NCI-H69 (cell line): ENCODE results near the gene COPS8.
A peak's percentile ranks its signal among the peaks of the same experiment; 100 is the strongest.

Experiments used
- DNase-seq: peaks from one replicate; lab custom pipeline; 2025; lab: John Stamatoyannopoulos, UW

The COPS8 gene

GRCh38 chr2:237064203-237065070, 21.3 kb upstream of the COPS8 start:
- no peak for DNase-seq

DNA sequence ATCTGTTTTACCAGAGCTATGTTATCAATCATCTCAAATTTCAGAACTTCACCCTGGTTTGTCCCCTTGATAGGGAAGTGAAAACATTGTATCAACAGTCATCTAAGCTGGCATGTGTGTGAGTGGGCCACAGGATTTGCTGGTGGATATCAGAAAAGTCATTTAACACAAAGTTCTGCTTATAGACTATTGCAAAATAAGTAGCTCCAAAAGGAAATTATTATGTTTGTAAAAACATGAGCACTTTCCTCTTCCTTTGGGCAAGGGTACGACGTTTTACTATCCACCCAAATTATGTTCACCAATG, 20.7 kb upstream of the COPS8 start:
- no peak for DNase-seq

- DNase-seq: no peak
Observed at GRCh38 chr2:237066396-237066795, 19.3 kb upstream of the COPS8 start.

DNA sequence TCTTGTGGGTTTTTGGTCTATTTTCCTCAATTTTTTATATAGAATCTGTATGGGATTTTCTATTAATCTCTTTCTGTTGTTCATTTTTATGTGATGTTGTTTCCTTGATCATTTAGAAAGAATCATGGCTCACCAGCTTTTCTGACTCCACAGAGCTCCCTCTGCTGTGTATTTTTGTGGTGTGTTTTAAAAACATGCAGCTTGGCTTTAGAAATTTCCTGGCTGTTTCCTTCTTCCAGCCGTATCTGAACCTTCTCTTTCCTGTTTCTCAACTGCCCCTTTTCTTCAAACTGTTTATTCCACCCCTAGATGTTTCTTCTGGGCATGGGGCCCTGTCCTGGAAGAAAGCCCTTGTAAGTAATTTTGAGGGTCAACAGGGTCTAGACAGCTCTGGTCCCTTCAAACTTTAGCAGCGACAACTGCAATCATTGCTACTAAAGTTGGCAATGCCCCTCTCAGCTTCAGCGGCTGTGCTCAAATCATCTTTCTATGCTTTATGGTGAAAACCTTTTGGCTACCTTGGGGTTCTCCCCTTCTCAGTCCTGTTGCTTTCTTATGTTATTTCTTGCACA, 17.6 kb upstream of the COPS8 start:
- no peak for DNase-seq

DNA sequence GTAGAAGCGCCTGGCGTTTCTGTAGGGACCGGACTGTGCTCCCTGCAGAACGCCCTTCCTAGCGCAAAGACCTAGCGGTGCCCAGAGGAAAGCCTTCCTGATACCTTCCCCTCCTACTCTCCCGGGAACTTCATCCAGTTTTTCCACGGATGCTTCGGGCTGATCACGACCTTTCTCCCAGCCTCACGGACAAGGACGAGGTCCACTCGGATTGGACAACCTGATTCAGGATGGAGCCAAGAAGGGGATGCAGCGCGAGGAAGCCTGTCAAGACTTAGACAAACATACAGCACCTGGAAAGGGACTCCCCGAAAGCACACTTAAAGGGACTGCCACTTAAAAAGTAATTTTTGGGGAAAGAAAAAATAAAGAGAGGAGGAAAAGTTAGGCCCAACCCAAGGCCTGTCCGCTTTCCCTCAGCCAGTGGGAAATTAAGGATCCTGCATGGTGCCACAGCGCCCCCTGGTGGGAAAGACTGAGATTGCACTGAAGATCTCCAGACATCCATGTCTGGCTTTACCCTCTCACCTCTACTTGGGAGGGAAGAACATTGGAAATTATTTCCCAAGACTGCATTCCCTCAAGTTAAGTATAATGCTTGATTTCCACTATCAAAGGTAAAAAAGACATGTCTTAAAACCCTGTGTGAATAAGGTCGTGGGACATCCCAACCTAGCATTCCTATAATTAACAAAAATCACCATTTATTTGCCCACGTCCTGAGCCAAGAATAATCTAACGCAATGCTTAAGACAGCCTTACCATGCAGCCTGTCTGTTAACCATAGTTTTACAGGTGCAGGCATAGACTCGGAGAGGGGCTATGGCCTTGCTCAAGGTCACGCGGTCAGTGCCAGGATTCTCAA, 13.4 kb upstream of the COPS8 start:
- DNase-seq: peak; percentile 31

DNA sequence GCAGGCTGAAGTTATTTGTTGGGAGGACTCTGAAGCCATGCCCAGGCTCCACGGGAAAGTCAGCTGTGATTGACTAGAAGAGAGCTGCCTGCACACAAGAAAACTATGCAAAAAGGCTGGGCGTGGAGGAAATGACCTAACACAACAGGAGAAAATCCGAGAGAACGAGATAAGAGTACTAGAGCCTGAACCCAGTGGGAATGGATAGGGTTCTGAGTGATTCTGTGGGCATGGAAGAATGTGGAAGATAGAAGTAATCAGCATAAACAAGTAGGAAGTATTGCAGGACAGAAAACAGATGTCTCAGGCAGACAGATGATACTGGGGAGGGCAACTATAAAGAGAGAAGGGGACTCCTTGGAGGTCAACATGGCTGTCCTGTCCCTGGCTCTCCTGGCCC, 12.1 kb upstream of the COPS8 start:
- no peak for DNase-seq

DNA sequence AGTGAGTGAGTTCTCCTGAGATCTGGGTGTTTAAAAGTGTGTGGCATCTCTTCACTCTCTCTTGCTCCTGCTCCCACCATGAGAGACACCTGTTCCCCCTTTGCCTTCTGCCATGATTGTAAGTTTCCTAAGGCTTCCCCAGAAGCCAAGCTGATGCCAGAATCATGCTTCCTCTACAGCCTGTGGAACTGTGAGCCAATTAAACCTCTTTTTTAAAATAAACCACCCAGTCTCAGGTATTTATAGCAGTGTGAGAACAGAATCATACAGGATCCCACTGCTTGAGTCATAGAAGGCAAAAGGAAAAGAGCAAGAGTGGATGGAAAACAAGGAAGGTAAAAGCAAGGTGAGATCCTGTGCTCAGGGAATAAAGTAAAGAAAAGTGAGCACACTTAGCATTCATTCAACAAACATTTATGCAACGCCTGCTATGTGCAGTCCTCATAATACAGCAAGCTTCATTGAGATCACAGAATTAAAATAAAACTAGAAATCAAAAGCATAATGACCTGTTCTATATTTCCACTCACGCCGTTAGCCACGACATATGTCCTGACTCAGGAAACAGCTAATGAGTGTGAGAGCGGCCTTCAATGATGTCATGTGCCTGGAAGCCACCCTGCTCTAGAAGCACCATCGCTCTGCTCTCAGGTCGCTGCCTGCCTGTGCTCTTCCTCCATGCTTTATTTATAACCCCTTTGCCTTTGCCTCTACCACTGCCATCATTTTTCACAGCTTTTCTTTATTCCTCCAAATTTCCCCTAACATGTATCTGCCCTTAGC, 11.3 kb upstream of the COPS8 start:
- no peak for DNase-seq

DNA sequence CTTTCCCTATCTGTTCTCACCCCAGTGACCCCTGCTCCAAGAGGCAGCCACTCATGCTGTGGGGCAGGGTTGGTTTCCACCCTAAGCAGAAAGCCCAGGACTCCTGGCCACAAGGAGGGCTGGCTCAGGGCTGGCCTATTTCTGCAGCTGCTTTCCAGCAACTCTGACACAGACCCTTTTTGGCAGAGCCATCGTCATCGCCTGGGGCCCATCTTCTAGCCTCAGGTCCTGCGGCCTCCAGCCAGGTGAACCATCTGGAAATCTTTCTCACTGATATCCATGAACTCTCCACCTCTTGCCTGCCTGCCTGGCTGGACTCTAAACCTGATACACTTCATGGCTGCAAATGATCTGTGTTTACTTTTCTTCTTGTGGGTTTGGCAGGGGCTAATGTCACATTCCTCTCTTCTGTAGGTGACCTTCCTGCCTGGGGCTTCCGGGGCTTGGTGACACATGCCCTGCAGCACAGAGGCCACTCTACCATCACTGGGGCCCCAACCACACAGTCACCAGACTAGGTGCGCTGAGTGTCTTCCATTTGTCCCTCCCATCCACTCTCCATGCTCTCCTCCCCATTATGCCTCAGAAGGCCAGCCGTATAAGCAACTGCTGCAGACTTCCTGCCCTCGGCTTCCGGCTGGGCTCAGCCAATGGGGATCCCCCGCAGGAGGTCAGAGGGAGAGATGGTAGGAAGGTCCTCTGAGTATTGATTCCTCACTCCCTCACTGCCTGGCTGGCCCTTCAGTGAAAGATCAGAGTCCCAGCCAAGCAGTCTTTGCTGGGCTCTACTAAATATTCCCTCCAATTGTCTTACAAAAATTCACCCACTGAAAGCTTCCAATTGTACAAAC, 9.7 kb upstream of the COPS8 start:
- peak; percentile 2 for DNase-seq

DNA sequence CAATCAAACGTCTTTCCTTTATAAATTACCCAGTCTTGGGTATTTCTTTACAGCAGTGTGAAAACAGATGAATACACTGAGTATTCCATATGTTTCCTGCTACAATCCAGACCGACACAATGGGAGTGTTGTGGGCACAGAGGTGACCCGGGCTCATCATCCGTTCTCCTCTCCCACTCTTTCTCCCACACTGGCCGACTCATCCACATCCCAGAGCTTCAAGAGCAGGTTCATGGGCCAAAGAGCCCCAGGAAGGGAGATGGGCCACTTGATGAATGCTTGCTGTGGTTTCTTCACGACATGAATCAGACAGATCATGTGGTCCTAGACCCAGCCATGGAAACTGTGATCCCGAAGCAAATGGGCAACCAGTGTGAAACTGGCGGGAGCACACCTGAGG, 4.1 kb upstream of the COPS8 start:
- no peak for DNase-seq

GRCh38 chr2:237083026-237083425, 2.7 kb upstream of the COPS8 start:
- DNase-seq: no peak

GRCh38 chr2:237084444-237084843, 1.2 kb upstream of the COPS8 start:
- DNase-seq: no peak

DNA sequence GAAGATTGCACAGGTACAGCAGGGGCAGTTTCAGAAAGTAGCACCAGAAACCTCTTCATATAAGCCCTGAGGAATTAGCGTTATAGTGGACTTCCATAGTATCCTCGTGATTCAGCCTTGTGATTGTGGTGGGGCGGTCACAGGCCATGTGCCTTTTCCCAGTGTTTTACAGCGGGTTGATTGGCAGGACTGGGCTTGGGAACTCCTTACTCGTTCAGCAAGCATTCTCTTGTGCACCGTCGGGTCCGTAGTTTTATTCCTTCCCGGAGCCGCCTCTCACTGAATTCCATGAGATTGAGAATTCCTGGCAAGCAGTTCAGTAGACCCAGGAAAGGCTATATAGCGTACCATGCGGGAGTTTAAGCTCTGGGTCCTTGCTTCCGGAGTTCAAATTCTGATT, 5.2 kb downstream of the COPS8 start:
- DNase-seq: no peak

- DNase-seq: no peak
Observed at GRCh38 chr2:237091779-237092436, 6.2 kb downstream of the COPS8 start.

DNA sequence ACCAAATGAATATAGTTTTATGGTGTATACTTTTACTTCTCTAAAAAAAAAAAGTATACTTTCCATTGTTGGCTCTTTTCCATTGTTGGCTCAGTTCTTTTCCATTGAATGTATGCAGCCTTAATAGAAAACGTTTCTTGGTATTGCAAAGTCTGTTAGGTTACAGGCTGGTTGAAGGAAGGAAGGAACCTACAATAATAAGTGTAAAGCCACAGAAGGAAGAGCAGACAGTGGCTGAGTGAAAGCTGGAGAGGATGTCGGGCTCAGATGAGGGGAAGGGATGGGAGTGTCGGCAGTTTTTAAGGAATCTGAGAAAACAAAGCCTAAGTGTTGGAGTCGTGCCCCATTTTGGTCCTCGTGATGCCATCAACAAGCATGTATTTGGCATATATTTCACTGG, 6.8 kb downstream of the COPS8 start:
- DNase-seq: no peak

- DNase-seq: peak; percentile 9
Observed at GRCh38 chr2:237092920-237093781, 7.5 kb downstream of the COPS8 start.

DNA sequence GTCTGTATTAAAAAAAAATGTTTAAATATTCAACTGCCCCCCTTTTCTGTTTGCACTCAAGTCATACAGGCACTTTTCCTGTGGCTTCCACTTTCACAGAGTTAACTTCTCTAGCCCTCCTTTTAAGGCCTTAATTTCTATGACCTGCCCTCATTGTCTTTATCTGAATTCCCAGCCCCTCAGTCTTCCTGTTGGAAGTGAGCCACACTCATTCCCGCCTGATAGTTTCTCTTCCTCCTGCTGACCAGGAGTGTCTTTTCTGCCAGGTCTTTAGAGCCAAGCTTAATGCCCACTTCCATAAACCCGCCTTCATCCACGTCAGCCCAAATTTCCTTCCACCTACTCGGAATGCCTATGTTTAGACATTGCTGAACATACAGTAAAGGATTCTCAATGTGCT, 10.5 kb downstream of the COPS8 start:
- no peak for DNase-seq

DNA sequence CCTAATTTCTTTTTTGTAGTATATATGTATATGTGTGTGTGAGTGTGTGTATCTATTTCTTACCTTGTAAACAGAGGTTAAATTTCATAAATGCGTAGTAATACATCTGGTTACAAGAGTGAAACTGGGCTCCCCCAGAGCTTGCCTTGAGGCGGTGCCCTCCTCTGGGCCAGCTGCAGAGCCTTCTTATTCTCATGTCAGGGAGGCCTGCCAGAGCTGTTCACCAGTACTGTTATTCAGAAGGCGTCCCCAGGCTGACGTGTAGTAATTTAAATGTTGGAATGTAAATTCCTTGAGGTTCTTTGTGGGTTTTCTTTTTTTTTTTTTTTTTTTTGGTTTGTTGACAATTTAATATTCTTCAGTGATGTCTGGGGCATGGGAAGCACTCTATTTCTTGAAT, 11.2 kb downstream of the COPS8 start:
- no peak for DNase-seq

GRCh38 chr2:237097326-237097910, 11.7 kb downstream of the COPS8 start:
- no peak for DNase-seq
